Liver (tissue), 9 donors: ENCODE measurements around the gene E2F8. TPM values are rescaled to one million over a fixed set of nuclear protein-coding genes. Genes with fewer than 3 reads are reported as not detected.

ENCODE experiments used
- DNase-seq: peaks from one replicate; pipeline ENCODE4 v3.0.0-alpha.2; 2017; ENCODE audit warnings: low spot score
- H3K27ac ChIP-seq, 2 donors: one replicate each; pipeline ENCODE4 v1.7.0; 2013; ENCODE audit warnings: inconsistent platforms in 2 of 2, low read length in 2 of 2, control low read depth in 1 of 2, low read depth in 1 of 2, mild to moderate bottlenecking in 1 of 2
- H3K27me3 ChIP-seq, 4 donors: one replicate each; pipeline versions ENCODE4 v1.6.1 to v1.7.0; 2013; ENCODE audit warnings: low read length in 3 of 4, inconsistent platforms in 1 of 4, mild to moderate bottlenecking in 1 of 4, moderate library complexity in 1 of 4; ENCODE audit not compliant: control insufficient read depth in 4 of 4, insufficient read depth in 4 of 4
- H3K36me3 ChIP-seq, 4 donors: one replicate each; pipeline versions ENCODE4 v1.6.1 to v1.7.0; 2013; ENCODE audit warnings: low read length in 3 of 4, mild to moderate bottlenecking in 3 of 4, low read depth in 1 of 4, moderate library complexity in 1 of 4; ENCODE audit not compliant: control insufficient read depth in 4 of 4, insufficient read depth in 3 of 4
- H3K4me1 ChIP-seq, 4 donors: one replicate each; pipeline versions ENCODE4 v1.6.1 to v1.7.0; 2013; ENCODE audit warnings: low read length in 3 of 4, mild to moderate bottlenecking in 3 of 4, moderate library complexity in 1 of 4; ENCODE audit not compliant: control insufficient read depth in 4 of 4, insufficient read depth in 4 of 4
- H3K4me3 ChIP-seq, 3 donors: one replicate each; pipeline versions ENCODE4 v1.6.1 to v1.7.0; 2013; ENCODE audit warnings: low read length in 3 of 3, control low read depth in 1 of 3, low read depth in 1 of 3, mild to moderate bottlenecking in 1 of 3
- H3K9ac ChIP-seq, 2 donors: one replicate each; pipeline ENCODE4 v1.7.0; 2013; ENCODE audit warnings: low read length in 2 of 2, mild to moderate bottlenecking in 2 of 2, moderate library complexity in 2 of 2, control low read depth in 1 of 2, low read depth in 1 of 2
- H3K9me3 ChIP-seq, 4 donors: one replicate each; pipeline versions ENCODE4 v1.6.1 to v1.7.0; 2013; ENCODE audit warnings: low read length in 3 of 4; ENCODE audit not compliant: control insufficient read depth in 4 of 4
- EGR1 ChIP-seq, 2 donors: IDR thresholded peaks; 2 replicates each; pipeline ENCODE4 v1.6.1; 2016 to 2018; ENCODE audit warnings: antibody characterized with exemption in 2 of 2, low read depth in 2 of 2
- FOXA1 ChIP-seq: IDR thresholded peaks from 2 replicates; pipeline ENCODE4 v1.6.1; 2016; ENCODE audit warnings: antibody characterized with exemption
- FOXA2 ChIP-seq: IDR thresholded peaks from 2 replicates; pipeline ENCODE4 v1.6.1; 2016; ENCODE audit warnings: antibody characterized with exemption
- GABPA ChIP-seq, 2 donors: IDR thresholded peaks in 1 of 2; conservative IDR thresholded peaks in 1 of 2; 2 replicates each; pipeline ENCODE4 v1.6.1; 2016; ENCODE audit warnings: antibody characterized with exemption in 2 of 2, mild to moderate bottlenecking in 1 of 2, moderate library complexity in 1 of 2
- HNF4A ChIP-seq, 2 donors: conservative IDR thresholded peaks; 2 replicates each; pipeline ENCODE4 v1.6.1; 2016; ENCODE audit warnings: antibody characterized with exemption in 2 of 2, mild to moderate bottlenecking in 2 of 2
- HNF4G ChIP-seq: IDR thresholded peaks from 2 replicates; pipeline ENCODE4 v1.6.1; 2016; ENCODE audit warnings: antibody characterized with exemption
- JUND ChIP-seq, 2 donors: IDR thresholded peaks; 2 replicates each; pipeline ENCODE4 v1.6.1; 2016; ENCODE audit warnings: antibody characterized with exemption in 2 of 2
- NR2F2 ChIP-seq: IDR thresholded peaks from 2 replicates; pipeline ENCODE4 v1.6.1; 2016; ENCODE audit warnings: antibody characterized with exemption
- RAD21 ChIP-seq, 2 donors: IDR thresholded peaks; 2 replicates each; pipeline ENCODE4 v1.6.1; 2016; ENCODE audit warnings: antibody characterized with exemption in 2 of 2, mild to moderate bottlenecking in 2 of 2
- REST ChIP-seq: IDR thresholded peaks from 2 replicates; pipeline ENCODE4 v1.6.1; 2016; ENCODE audit warnings: antibody characterized with exemption, mild to moderate bottlenecking
- RXRA ChIP-seq, 2 donors: IDR thresholded peaks; 2 replicates each; pipeline ENCODE4 v1.6.1; 2017 to 2018; ENCODE audit warnings: antibody characterized with exemption in 2 of 2, mild to moderate bottlenecking in 1 of 2
- SP1 ChIP-seq: IDR thresholded peaks from 2 replicates; pipeline ENCODE4 v1.6.1; 2018; ENCODE audit warnings: antibody characterized with exemption, mild to moderate bottlenecking
- TAF1 ChIP-seq: conservative IDR thresholded peaks from 2 replicates; pipeline ENCODE4 v1.6.1; 2016; ENCODE audit warnings: antibody characterized with exemption, mild to moderate bottlenecking
- YY1 ChIP-seq: IDR thresholded peaks from 2 replicates; pipeline ENCODE4 v1.6.1; 2016; ENCODE audit warnings: antibody characterized with exemption, mild to moderate bottlenecking
- ZBTB33 ChIP-seq: IDR thresholded peaks from 2 replicates; pipeline ENCODE4 v1.6.1; 2016; ENCODE audit warnings: antibody characterized with exemption
- WGBS: extraction: QIAGEN DNeasy Blood & Tissue Kit; methylation state at CpG from one replicate; pipeline ENCODE4 v1.1.7; 2013; 5-methylcytosine and 5-hydroxymethylcytosine counted together
- polyA plus RNA-seq, 2 donors: library from polyadenylated mRNA; stranded (reverse) in 1 of 2; unstranded in 1 of 2; fragments of 200-250 nt in 1 of 2; fragments of >200 nt in 1 of 2; fragmentation: Nextera tagmentation in 1 of 2; extraction: Ambion mirVana in 1 of 2; gene quantifications; one replicate each; pipeline versions ENCODE4 v1.2.1 to v1.2.3, GENCODE V29; 2013 to 2015
- total RNA-seq, 2 donors: library from RNA; depleted of rRNA; stranded (reverse); fragments of >200 nt; gene quantifications; one replicate each; pipeline ENCODE4 v1.2.3, GENCODE V29; 2014
- TF ChIP-seq, protein P1 (sequence below): IDR thresholded peaks from 2 replicates; pipeline ENCODE4 v1.6.1; 2016; ENCODE audit warnings: antibody characterized with exemption
- TF ChIP-seq, protein P2 (sequence below): fragments of 150-350 bp; IDR thresholded peaks from 2 replicates; pipeline ENCODE4 v1.5.1; 2017; ENCODE audit warnings: improper control_type of control experiment, low read depth, low read length; ENCODE audit not compliant: missing input control
- TF ChIP-seq, protein P3 (sequence below): IDR thresholded peaks from 2 replicates; pipeline ENCODE4 v1.6.1; 2016; ENCODE audit warnings: antibody characterized with exemption
- donor health status: healthy.
- donor health status: healthy.
- donor health status: healthy.
- donor health status: healthy.
- donor health status: healthy.

The E2F8 gene
- total and polyA plus RNA-seq, 4 donors, result 0.14 to 9.6 (median 0.66) TPM; not detected in 1

- Histone ChIP-seq H3K27me3 (peaks cover 0 to 2% (median 0%) of the 10 kb centered on the region in 4 donors), H3K9ac (no peak overlapping the region), H3K36me3 (no peaks in the 10 kb centered on the region), H3K4me1 (no peaks in the 10 kb centered on the region), H3K9me3 (no peaks in the 10 kb centered on the region), H3K4me3 (no peak overlapping the region), H3K27ac (no peak overlapping the region)
- no peak for DNase-seq
- 82% methylated on average over 4 of the region's 4 CpGs for WGBS
- TF ChIP-seq NR2F2, result no peak
- TF ChIP-seq, protein P1, sequence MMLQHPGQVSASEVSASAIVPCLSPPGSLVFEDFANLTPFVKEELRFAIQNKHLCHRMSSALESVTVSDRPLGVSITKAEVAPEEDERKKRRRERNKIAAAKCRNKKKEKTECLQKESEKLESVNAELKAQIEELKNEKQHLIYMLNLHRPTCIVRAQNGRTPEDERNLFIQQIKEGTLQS, result no peak
- TF ChIP-seq HNF4A (conservative IDR thresholded peaks at IDR 0.05), result no peak
- TF ChIP-seq YY1, result no peak
- no peak for TF ChIP-seq RAD21 (IDR thresholded peaks at IDR 0.05)
- no peak for TF ChIP-seq TAF1
- TF ChIP-seq SP1, result no peak
- TF ChIP-seq, protein P2, sequence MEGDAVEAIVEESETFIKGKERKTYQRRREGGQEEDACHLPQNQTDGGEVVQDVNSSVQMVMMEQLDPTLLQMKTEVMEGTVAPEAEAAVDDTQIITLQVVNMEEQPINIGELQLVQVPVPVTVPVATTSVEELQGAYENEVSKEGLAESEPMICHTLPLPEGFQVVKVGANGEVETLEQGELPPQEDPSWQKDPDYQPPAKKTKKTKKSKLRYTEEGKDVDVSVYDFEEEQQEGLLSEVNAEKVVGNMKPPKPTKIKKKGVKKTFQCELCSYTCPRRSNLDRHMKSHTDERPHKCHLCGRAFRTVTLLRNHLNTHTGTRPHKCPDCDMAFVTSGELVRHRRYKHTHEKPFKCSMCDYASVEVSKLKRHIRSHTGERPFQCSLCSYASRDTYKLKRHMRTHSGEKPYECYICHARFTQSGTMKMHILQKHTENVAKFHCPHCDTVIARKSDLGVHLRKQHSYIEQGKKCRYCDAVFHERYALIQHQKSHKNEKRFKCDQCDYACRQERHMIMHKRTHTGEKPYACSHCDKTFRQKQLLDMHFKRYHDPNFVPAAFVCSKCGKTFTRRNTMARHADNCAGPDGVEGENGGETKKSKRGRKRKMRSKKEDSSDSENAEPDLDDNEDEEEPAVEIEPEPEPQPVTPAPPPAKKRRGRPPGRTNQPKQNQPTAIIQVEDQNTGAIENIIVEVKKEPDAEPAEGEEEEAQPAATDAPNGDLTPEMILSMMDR, result no peak
- TF ChIP-seq REST, result no peak
- TF ChIP-seq EGR1 (IDR thresholded peaks at IDR 0.05; ENCODE audit: low read depth in 2 of 2), result no peak
- TF ChIP-seq FOXA1, result no peak
- no peak for TF ChIP-seq JUND (IDR thresholded peaks at IDR 0.05)
- no peak for TF ChIP-seq GABPA (IDR thresholded peaks at IDR 0.05 in 1 of 2, conservative IDR thresholded peaks at IDR 0.05 in 1 of 2)
- TF ChIP-seq, protein P3, sequence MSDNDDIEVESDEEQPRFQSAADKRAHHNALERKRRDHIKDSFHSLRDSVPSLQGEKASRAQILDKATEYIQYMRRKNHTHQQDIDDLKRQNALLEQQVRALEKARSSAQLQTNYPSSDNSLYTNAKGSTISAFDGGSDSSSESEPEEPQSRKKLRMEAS, result no peak
- TF ChIP-seq RXRA (IDR thresholded peaks at IDR 0.05), result no peak
- TF ChIP-seq FOXA2, result no peak
- TF ChIP-seq HNF4G, result no peak
- TF ChIP-seq ZBTB33, result no peak
Measured at GRCh38 chr11:19216021-19216420, 24.7 kb downstream of the E2F8 start.
